ENCODE results near the gene CALML6. TPM values are rescaled to one million over a fixed set of nuclear protein-coding genes. Genes with fewer than 3 reads are reported as not detected.

Gene CALML6
- total RNA-seq, 1 experiment from 2014 or later, result 1.4 TPM

GRCh38 chr1:1879942-1880341 lies 35.1 kb upstream of the CALML6 start:
- POLR2A ChIA-PET, result no interaction called here
- H3K9me3 ChIP-seq, result no peaks in the 10 kb centered on the region
- Mint-ChIP-seq H3K27ac (ENCODE audit: unreplicated experiment) (no peak overlapping the region), H3K4me1 (ENCODE audit: low read depth, unreplicated experiment) (peaks cover 45% of the 10 kb centered on the region), H3K27me3 (ENCODE audit: insufficient read depth, unreplicated experiment) (no peaks in the 10 kb centered on the region), H3K4me3 (ENCODE audit: unreplicated experiment) (no peak overlapping the region), H3K36me3 (ENCODE audit: insufficient read depth, unreplicated experiment) (peaks cover 75% of the 10 kb centered on the region), H3K9me3 (ENCODE audit: unreplicated experiment) (peaks cover 5% of the 10 kb centered on the region)
- CTCF ChIA-PET, result no interaction called here
- no peak overlapping the region for H3K4me3 ChIP-seq (ENCODE audit: low read depth, low read length)
- peaks cover 13% of the 10 kb centered on the region for H3K4me1 ChIP-seq
- intact Hi-C loops (cut with micrococcal nuclease; ENCODE audit: unreplicated experiment), result no loop called here
- no peaks in the 10 kb centered on the region for H3K27me3 ChIP-seq (replicated peaks; ENCODE audit: control insufficient read depth, insufficient read depth, low read length)
- no TSS peak for BruUV-seq (replicated peaks)
- DNase-seq, result no peak
- peaks cover 3% of the 10 kb centered on the region; the same call in 1 of the 2 replicates for H3K36me3 ChIP-seq (ENCODE audit: control insufficient read depth, insufficient read depth, low read length)
- TF ChIP-seq CTCF (IDR thresholded peaks at IDR 0.05; ENCODE audit: insufficient read depth in 1 of 2, low read depth in 1 of 2, low read length in 1 of 2, severe bottlenecking in 1 of 2, unreplicated experiment in 1 of 2), result no peak

- H3K9me3 ChIP-seq, result no peaks in the 10 kb centered on the region
- no peaks in the 10 kb centered on the region for H3K27me3 Mint-ChIP-seq (ENCODE audit: insufficient read depth, unreplicated experiment)
- peaks cover 3% of the 10 kb centered on the region; the same call in 1 of the 2 replicates for H3K36me3 ChIP-seq (ENCODE audit: control insufficient read depth, insufficient read depth, low read length)
- no peak for DNase-seq
- POLR2A ChIA-PET, result no interaction called here
- H3K9me3 Mint-ChIP-seq (ENCODE audit: unreplicated experiment), result peaks cover 5% of the 10 kb centered on the region
- H3K27me3 ChIP-seq (replicated peaks; ENCODE audit: control insufficient read depth, insufficient read depth, low read length), result no peaks in the 10 kb centered on the region
- CTCF ChIA-PET, result no interaction called here
- peaks cover 67% of the 10 kb centered on the region for H3K36me3 Mint-ChIP-seq (ENCODE audit: insufficient read depth, unreplicated experiment)
- no peak overlapping the region for H3K4me3 Mint-ChIP-seq (ENCODE audit: unreplicated experiment)
- BruUV-seq (replicated peaks), result no TSS peak
- H3K4me3 ChIP-seq (ENCODE audit: low read depth, low read length), result no peak overlapping the region
- peaks cover 45% of the 10 kb centered on the region for H3K4me1 Mint-ChIP-seq (ENCODE audit: low read depth, unreplicated experiment)
- H3K27ac Mint-ChIP-seq (ENCODE audit: unreplicated experiment), result peak overlapping the region; percentile 76
- TF ChIP-seq CTCF (IDR thresholded peaks at IDR 0.05; ENCODE audit: insufficient read depth in 1 of 2, low read depth in 1 of 2, low read length in 1 of 2, severe bottlenecking in 1 of 2, unreplicated experiment in 1 of 2), result no peak
- H3K4me1 ChIP-seq, result peaks cover 13% of the 10 kb centered on the region
- intact Hi-C loops (cut with micrococcal nuclease; ENCODE audit: unreplicated experiment), result no loop called here
These were observed 34.3 kb upstream of the CALML6 start for GRCh38 chr1:1880617-1881312.

- Mint-ChIP-seq H3K36me3 (ENCODE audit: insufficient read depth, unreplicated experiment) (peaks cover 64% of the 10 kb centered on the region), H3K27me3 (ENCODE audit: insufficient read depth, unreplicated experiment) (no peaks in the 10 kb centered on the region), H3K4me1 (ENCODE audit: low read depth, unreplicated experiment) (peaks cover 39% of the 10 kb centered on the region), H3K4me3 (ENCODE audit: unreplicated experiment) (no peak overlapping the region), H3K27ac (ENCODE audit: unreplicated experiment) (peak overlapping the region; percentile 76), H3K9me3 (ENCODE audit: unreplicated experiment) (no peaks in the 10 kb centered on the region)
- ChIA-PET CTCF (no interaction called here), POLR2A (no interaction called here)
- Histone ChIP-seq H3K27me3 (replicated peaks; ENCODE audit: control insufficient read depth, insufficient read depth, low read length) (no peaks in the 10 kb centered on the region), H3K4me1 (peaks cover 13% of the 10 kb centered on the region), H3K9me3 (no peaks in the 10 kb centered on the region), H3K4me3 (ENCODE audit: low read depth, low read length) (no peak overlapping the region), H3K36me3 (ENCODE audit: control insufficient read depth, insufficient read depth, low read length) (0 out of 2 replicates have a peak, but pooled peaks cover 1% of the 10 kb centered on the region)
- intact Hi-C loops (cut with micrococcal nuclease; ENCODE audit: unreplicated experiment), result no loop called here
- no peak for DNase-seq
- TF ChIP-seq CTCF (IDR thresholded peaks at IDR 0.05; ENCODE audit: insufficient read depth in 1 of 2, low read depth in 1 of 2, low read length in 1 of 2, severe bottlenecking in 1 of 2, unreplicated experiment in 1 of 2), result no peak
- BruUV-seq (replicated peaks), result no TSS peak
These were observed 33.3 kb upstream of the CALML6 start for GRCh38 chr1:1881727-1882126.
